VCaP (cell line): ENCODE measurements around the gene TSNAX.
"Not testable (repeated sequence)": the region's sequence is repeated elsewhere in the genome, so short reads cannot be mapped to it uniquely, and the experiment has no call there.

Experiments used
- H3K27ac ChIP-seq: fragments of 450-650 bp; 2 replicates; pipeline ENCODE4 v1.5.1; 2017
- CTCF ChIP-seq: fragments of 450-650 bp; conservative IDR thresholded peaks from 2 replicates; pipeline ENCODE4 v1.5.1; 2017; ENCODE audit warnings: mild to moderate bottlenecking, moderate library complexity

TSNAX gene

GRCh38 chr1:231493421-231494185 lies 34.9 kb upstream of the TSNAX start:
- TF ChIP-seq CTCF, result no peak
- H3K27ac ChIP-seq, result no peak overlapping the region

GRCh38 chr1:231494439-231495110 lies 33.9 kb upstream of the TSNAX start:
- H3K27ac ChIP-seq, result no peak overlapping the region
- TF ChIP-seq CTCF, result no peak

- no peak for TF ChIP-seq CTCF
Measured at GRCh38 chr1:231497629-231498152, 30.8 kb upstream of the TSNAX start.

GRCh38 chr1:231499148-231499763 lies 29.2 kb upstream of the TSNAX start:
- H3K27ac ChIP-seq, result no peak overlapping the region
- TF ChIP-seq CTCF, result no peak

More at GRCh38 chr1:231497629-231498152, 30.8 kb upstream of the TSNAX start:
- no peak overlapping the region for H3K27ac ChIP-seq

DNA sequence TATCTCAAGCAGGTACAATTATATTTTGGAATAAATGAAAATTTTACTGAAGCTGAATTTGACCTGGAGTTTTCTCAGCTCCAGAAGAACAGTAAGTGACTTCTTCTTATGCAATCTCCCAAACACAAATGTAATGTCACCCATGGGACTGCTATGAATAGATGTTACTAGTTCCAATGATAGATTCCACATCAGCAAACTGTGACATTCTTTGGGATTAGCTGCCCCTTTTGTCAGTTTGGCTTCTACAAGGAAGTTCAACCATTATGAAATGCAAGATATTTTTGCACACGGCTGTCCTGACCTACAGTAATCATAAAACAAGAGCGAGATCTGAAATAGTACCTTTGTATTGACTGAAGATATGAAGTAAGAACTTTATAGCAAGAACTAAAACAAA lies 27.8 kb upstream of the TSNAX start:
- TF ChIP-seq CTCF, result no peak
- H3K27ac ChIP-seq, result no peak overlapping the region

GRCh38 chr1:231503168-231503567 lies 25.3 kb upstream of the TSNAX start:
- not testable (repeated sequence) for H3K27ac ChIP-seq

DNA sequence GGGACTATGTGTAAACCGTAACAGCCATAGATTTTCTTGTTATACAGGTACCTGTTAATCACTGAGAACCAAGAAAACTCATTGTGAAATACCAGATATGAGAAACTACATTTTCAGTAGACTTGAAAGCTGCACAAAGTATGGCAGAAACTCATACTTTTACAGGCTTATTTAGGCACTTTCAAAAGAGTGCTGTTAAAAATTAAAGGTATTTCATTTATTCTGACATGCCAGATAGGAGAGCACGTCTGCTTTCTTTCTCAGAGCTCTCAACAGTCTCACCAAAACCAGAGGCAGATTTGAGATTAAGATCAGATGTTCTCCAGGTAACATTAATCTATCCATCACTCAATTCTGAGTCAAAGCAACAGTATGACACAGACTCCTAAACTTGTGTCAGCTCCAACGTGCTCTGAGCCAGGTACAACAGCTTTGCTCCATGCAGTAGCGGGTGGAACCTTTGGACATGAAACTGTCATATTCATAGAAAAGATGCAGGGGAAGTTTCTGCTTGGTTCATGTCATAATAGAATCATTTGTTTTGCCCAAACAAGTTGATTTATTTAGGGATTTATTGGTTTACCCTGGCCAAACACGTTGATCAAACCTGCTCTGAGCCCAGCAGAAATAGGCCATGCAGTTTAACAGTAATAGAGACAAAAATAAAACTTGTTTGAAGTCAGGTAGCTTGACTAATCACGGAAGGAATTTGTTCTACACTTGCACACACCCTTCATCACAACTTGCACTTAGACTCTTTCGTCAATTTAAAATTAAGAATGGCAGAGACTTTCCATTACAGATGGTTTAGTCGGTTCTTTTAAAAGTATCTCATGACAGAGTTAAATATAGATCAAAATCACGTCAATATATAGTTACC lies 20.8 kb upstream of the TSNAX start:
- H3K27ac ChIP-seq, result peak overlapping the region; percentile 69
- TF ChIP-seq CTCF, result no peak
